NOMO-1 treated with DMSO at 0.1 percent for 48 hours (cell line): ENCODE results near the gene SEC14L1.
A peak's percentile ranks its signal among the peaks of the same experiment; 100 is the strongest.
"Not testable (repeated sequence)": the region's sequence is repeated elsewhere in the genome, so short reads cannot be mapped to it uniquely, and the experiment has no call there.

Experiments
- DNase-seq: peaks from one replicate; lab custom pipeline; 2025; ENCODE audit not compliant: unreplicated experiment; lab: John Stamatoyannopoulos, UW

Gene SEC14L1

GRCh38 chr17:77140166-77140877, 447 bp upstream of the SEC14L1 start:
- peak; percentile 98 for DNase-seq

GRCh38 chr17:77141846-77142449, 1.2 kb downstream of the SEC14L1 start:
- DNase-seq: no peak

GRCh38 chr17:77142689-77143088, 1.9 kb downstream of the SEC14L1 start:
- no peak for DNase-seq

DNA sequence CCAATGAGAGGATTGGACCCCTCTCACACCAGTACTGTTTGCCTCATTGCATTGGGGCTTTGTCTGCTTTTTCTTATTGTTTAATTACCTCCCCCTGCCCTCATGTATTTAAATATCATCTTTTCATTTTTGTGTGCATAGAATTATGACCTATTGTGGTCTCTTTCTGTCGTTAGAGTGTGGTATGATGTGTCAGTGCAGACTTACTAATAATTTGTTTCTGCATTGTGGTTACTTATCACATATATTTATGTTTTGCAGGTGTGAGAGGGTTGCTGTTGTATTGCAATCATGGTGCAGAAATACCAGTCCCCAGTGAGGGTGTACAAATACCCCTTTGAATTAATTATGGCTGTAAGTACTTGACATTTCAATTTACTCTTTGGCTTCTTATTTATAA, 2.5 kb downstream of the SEC14L1 start:
- DNase-seq: no peak

- DNase-seq: no peak
Measured at GRCh38 chr17:77144227-77144626, 3.5 kb downstream of the SEC14L1 start.

- DNase-seq: no peak
Measured at GRCh38 chr17:77145224-77145611, 4.4 kb downstream of the SEC14L1 start.

GRCh38 chr17:77145612-77146245, 5.0 kb downstream of the SEC14L1 start:
- no peak for DNase-seq

DNA sequence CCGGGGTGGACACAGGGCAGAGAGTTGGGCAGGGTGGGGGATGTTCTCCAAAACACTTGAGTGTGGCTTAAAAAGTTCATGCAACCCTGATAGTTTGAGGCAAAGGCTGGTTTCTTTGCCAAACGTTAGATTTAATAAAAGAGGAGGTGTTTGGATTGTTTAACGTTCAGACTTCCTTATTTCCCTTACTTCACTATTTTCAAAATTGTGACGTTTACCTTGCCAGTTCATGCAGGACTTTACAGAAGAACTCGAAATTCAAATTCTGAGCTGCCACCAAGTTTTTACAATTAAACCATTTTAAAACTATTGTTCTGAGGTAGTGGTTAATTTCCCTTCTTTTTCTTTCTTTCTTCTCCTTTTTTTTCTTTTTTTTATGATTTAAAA, 5.5 kb downstream of the SEC14L1 start:
- DNase-seq: peak; percentile 21

GRCh38 chr17:77146882-77147281, 6.1 kb downstream of the SEC14L1 start:
- DNase-seq: no peak

GRCh38 chr17:77147357-77147801, 6.6 kb downstream of the SEC14L1 start:
- DNase-seq: no peak

GRCh38 chr17:77148077-77148939, 7.5 kb downstream of the SEC14L1 start:
- no peak for DNase-seq

GRCh38 chr17:77148940-77149510, 8.3 kb downstream of the SEC14L1 start:
- no peak for DNase-seq

DNA sequence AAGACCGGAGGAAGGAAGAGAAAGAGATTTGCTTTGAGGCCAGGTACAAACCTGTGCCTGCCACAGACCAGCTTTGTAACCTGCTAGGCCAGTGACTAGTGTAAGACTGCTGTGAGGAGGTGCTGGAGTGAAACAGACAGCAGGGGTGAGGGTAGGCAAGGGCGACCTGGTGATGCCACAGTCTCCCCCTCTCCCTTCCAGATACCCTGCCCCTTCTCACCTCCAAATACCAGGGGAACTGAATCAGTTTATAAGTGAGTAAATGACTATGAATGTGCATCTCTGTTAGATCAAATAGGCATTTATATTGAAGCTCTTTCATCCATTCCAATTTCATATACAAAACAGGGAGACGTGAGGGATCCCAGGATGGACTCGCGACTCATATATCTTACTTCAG, 9.4 kb downstream of the SEC14L1 start:
- no peak for DNase-seq

- no peak for DNase-seq
Measured at GRCh38 chr17:77151186-77151585, 10.4 kb downstream of the SEC14L1 start.

DNA sequence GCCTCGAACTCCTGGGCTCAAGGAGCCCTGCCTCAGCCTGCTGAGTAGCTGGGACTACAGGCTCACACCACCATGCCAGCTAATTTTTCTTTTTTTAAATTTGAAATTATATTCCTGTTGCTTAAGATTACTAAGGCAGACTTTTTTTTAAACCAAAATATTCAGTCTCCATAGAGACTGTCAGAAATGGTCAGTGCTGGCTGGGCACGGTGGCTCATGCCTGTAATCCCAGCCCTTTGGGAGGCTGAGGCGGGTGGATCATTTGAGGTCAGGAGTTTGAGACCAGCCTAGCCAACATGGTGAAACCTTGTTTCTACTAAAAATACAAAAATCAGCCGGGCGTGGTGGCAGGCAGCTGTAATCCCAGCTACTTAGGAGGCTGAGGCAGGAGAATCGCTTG, 11.3 kb downstream of the SEC14L1 start:
- not testable (repeated sequence) for DNase-seq

DNA sequence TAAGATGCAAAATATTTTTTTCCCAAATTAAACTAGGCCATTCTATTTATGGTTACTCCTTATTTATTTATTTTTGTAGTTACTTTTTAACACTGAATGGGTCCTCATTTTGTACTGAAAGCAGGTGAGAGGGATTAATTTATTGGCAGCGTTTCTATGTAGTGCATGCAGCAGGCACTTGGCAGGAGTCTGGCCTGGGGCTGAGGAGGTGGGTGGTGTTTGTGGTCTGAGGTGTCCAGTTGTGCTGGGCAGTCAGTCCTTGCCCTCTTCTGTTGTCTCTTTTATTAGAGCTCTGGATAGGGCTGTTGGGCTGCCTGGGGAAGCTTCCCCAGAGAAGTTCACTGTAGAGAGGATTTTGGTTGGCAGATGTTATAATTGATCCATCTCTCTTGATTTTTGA, 12.7 kb downstream of the SEC14L1 start:
- DNase-seq: no peak

DNA sequence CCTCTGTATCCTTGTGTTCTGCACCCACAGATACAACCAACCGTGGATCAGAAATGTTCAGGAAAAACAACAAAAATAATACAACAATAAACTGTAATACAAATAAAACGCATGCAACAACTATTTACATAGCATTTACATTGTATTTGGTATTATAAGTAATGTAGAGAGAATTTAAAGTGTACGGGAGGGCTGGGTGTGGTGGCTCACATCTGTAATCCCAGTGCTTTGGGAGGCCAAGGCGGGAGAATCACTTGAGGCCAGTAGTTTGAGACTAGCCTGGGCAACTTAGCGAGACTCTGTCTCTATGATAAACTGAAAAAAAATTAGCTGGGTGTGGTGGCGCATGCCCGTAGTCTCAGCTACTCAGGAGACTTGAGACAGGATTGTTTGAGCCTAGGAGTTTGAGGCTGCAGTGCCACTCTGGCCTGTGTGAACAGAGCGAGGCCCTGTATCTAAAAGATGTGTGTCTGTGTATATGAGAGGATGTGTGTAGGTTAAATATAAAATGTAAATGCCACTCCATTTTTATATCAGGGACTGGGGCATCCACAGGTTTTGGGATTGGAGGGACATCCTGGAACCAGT, 13.3 kb downstream of the SEC14L1 start:
- no peak for DNase-seq

GRCh38 chr17:77155125-77155524, 14.4 kb downstream of the SEC14L1 start:
- no peak for DNase-seq

DNA sequence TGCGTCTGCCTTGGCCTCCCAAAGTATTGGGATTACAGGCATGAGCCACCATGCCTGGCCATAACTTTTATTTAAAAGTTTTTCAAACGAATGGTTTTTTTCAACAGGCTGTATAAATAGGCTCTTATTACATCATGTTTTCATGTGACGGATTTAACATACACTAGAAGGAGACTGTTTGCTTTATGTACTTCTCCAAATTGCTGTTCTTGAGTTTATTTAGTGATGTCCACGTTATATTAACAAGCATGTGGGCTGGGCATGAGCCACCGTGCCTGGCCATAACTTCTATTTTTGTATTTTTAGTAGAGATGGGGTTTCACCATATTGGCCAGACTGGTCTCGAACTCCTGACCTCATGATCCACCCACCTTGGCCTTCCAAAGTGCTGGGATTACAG, 17.0 kb downstream of the SEC14L1 start:
- not testable (repeated sequence) for DNase-seq

DNA sequence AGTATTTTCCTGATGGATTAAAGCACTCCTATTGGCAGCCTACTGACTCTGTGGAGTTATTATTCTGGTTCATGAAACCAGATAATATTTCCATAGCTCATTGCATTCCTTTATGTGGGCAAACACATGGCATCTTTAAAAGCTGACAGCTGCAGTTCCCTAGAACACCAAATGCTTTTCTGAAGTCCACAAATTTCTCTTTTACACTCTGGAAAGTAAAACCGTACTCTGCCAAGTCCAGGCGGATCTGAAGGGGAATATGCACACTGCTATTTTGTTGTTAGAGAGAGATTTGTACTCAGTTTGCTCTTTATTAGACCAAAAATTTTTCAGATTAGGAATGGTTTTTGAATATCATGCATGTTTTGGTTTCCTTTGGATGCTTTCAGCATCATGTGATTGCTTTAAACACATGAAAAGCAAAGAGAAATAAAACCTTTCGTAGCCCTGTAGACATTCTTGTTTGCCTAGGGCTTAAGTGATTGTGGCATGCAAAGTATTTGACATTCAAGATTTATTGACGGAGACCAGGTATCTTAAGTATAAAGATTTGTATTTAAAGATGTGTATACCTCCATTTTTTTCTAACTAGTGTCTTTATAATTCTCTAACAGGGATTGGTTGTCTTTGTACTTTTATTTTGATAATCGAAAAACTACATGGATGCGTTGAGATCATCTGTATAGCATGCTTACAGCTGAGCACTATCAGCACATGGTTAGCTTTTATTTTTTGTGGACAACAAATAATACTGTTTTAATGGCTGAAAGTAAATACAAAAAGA, 19.5 kb downstream of the SEC14L1 start:
- DNase-seq: no peak
